ENCODE results near the gene RPS27.
"Not testable (repeated sequence)": the region's sequence is repeated elsewhere in the genome, so short reads cannot be mapped to it uniquely, and the experiment has no call there.

Gene RPS27

GRCh38 chr1:153960206-153960605, 30.4 kb upstream of the RPS27 start:
- DNase-seq = no peak

GRCh38 chr1:153961421-153961820, 29.1 kb upstream of the RPS27 start:
- no peak for DNase-seq

GRCh38 chr1:153962088-153963029, 28.2 kb upstream of the RPS27 start:
- no peak for DNase-seq

GRCh38 chr1:153963030-153963849, 27.3 kb upstream of the RPS27 start, which contains the start of gene SLC39A1:
Gene SLC39A1 (minus strand): TSS chr1:153963537. CDS start chr1:153962715, 822 bp downstream.
- DNase-seq = peak; percentile 71 to 99 (median 95)

- DNase-seq = peak in 2 of 56 donors; percentile 50 to 51
Observed at GRCh38 chr1:153963850-153964331, 26.7 kb upstream of the RPS27 start.

- peak; percentile 52 to 96 (median 89) for DNase-seq
Observed at GRCh38 chr1:153967107-153967999, 23.2 kb upstream of the RPS27 start, which contains the start of gene CREB3L4. Gene CREB3L4 (plus strand): TSS chr1:153967902. CDS start chr1:153968526, 624 bp downstream.

- no peak for DNase-seq
Observed at GRCh38 chr1:153968000-153968363, 22.6 kb upstream of the RPS27 start.

- DNase-seq = no peak
Observed at GRCh38 chr1:153968408-153968807, 22.2 kb upstream of the RPS27 start.

- no peak for DNase-seq
Observed at GRCh38 chr1:153968972-153969371, 21.6 kb upstream of the RPS27 start.

GRCh38 chr1:153970346-153970745, 20.2 kb upstream of the RPS27 start:
- DNase-seq = no peak

GRCh38 chr1:153973071-153973470, 17.5 kb upstream of the RPS27 start:
- no peak for DNase-seq

- no peak for DNase-seq
Observed at GRCh38 chr1:153973525-153973924, 17.0 kb upstream of the RPS27 start.

GRCh38 chr1:153976819-153977249, 13.7 kb upstream of the RPS27 start:
- no peak for DNase-seq

GRCh38 chr1:153977250-153978240, 13.0 kb upstream of the RPS27 start, which contains the start of gene JTB:
Gene JTB (minus strand): TSS chr1:153977674. CDS start chr1:153977252, 422 bp downstream.
- peak in 55 of 56 donors; percentile 47 to 95 (median 81) for DNase-seq

GRCh38 chr1:153978274-153978909, 12.2 kb upstream of the RPS27 start:
- no peak for DNase-seq

- not testable (repeated sequence) for DNase-seq
Observed at GRCh38 chr1:153979091-153979490, 11.5 kb upstream of the RPS27 start.

- DNase-seq = not testable (repeated sequence)
Observed at GRCh38 chr1:153981735-153982134, 8.8 kb upstream of the RPS27 start.

- no peak for DNase-seq
Observed at GRCh38 chr1:153984123-153984894, 6.3 kb upstream of the RPS27 start.
